SHP77 (cell line): ENCODE data around the gene MTUS2.

ENCODE experiments used
- DNase-seq, 2 experiments: peaks; one replicate each; lab custom pipeline; 2025; lab: John Stamatoyannopoulos, UW

The MTUS2 gene

DNA sequence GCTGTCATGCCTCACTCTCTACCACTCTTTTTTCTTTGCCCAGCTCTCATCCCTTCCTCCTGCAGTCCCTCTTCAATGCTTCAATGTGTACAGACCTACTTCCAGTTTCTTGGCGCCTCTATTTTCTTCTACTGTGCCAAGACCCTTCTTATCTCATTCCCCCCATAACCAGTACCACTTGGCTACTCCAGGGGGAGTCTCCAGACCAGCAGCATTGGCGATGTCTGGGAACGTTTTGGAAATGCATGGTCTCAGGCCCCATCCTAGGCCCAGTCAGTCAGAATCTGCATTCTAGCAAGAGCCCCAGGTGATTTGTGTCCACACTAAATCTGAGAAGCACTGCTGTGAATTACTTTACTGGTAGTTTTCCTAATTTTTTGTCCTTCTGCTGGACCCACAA lies 577.1 kb downstream of the MTUS2 start:
- no peak for DNase-seq

DNA sequence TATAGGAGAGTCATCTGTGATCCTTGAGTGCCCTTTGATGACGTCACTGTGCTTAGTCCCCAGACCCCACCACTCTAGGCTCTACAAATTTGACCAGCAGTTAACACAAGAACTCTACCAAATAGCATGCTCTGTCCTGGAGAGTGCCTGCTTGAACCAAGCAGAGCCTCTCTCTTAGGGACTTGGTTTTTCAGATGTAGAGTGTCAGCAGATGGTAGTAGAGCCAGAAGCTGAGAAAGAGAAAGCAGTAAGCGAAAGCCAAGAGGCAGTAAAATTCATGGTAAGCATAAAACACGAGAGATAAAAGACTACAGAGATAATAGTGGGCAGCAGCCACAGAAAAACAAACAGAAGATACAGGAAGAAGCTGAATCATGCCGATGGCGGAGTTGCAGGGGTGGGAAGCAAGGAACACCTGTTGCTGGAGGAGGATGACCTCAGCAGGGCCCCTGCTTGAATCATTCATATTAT lies 582.1 kb downstream of the MTUS2 start:
- no peak for DNase-seq

DNA sequence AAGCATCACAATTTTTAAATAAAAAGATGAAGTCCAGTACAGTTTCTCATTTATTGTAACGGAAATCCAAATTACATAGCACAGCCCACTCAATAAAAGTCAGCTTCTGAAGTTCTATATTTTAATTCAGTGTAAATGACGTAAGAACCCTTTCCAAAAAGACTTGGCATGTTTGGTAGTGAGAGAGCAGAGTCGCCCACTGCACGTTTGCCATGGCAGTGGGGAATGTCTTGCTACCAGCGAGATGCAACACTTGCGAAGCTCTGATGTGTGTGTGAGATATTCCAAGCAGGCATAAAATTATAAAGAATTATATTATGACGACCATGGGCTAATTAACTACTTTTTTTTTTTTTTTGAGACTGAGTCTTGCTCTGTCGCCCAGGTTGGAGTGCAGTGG lies 585.3 kb downstream of the MTUS2 start:
- DNase-seq, result no peak

DNA sequence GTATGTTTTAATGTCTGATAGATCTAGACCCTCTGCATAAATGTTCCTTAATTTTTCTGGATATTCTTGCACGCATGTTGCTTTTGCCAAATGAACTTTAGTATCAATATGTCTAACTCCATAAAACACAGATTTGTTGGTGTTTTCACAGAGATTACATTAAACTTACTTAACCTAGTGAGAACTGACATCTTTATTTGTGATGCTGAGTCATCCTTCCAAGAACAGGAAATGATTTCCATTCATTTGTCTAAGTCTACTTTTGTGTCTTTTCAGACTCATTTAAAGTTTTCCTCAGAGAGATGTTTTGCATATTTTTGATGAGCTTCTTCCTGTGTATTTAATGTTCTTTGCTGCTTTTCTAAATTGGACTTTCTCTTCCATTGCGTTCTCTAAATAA lies 591.3 kb downstream of the MTUS2 start:
- DNase-seq, result no peak

DNA sequence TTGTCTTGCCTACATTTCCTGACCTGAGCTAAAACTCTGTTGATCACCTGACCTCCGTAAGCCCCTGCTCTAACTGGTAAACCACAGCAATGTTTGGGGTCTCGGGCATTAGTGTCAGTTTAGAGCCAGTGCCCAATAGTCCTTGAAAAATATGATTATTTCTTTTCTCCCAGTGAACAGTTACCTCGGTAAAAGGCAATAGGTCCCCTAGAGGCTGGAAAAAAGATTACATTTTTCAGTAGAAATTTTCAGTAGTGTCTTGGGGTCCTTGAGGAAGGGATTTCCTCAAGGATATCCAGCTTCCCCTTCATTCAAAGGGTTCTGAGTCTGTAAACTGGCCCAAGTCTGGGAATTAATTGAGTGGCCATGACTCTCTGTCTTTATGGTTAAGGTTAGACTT lies 597.9 kb downstream of the MTUS2 start:
- no peak for DNase-seq

DNA sequence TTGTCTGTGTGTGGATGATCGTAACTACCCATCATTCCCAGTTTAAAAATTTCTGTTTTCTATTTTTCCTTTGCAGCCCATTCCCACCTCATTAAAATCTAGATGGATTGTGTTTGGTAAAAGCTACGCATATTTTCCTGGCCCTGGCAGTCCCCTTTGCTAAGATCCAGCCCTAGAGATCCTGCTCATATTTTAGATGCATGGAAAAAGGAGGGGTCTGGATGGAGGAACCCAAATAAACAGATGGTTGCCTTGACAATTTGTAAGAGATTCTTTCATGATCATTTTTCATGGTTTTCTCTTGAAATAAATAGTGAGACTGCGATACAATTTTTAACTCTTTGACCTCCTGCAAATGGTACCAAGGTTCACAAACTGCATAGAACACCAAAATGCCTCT lies 601.0 kb downstream of the MTUS2 start:
- DNase-seq, result no peak

DNA sequence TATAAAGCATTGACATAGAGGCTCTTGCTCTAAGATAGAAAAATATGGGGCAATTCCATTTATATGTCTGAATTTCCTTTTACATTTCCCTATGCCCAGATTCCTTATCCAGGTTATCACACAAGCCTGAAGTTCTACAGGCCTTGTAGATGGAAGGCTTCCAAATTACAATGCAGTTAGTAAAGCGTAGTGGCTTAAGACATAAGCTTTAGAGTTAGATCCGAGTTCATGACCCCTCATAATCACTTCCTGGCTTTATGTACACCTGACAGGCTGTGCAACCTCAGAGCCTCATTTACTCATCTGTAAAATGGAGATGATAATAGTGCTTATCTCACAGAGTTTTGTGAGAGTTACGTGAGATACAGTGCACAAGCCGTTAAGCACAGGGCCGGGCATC lies 601.9 kb downstream of the MTUS2 start:
- no peak for DNase-seq

DNA sequence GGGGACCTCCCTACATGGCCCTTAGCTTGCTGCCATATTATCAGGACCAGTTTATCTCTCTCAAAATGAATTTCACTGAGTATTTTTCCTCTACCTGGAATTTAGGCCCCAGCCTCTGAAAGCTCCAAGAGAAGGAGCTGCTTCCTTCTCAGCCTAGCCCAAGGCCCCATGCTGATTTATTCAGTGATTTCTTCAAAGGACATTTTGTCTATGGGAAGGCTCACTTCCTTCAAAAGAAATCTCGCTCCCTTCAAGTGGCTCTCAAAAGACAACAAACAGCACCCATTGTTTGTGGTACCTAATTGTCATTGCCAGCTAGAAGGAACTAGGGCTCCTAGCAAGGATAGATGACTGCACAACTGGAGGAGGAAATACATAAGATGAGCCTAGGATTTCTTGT lies 602.9 kb downstream of the MTUS2 start:
- DNase-seq, result no peak

DNA sequence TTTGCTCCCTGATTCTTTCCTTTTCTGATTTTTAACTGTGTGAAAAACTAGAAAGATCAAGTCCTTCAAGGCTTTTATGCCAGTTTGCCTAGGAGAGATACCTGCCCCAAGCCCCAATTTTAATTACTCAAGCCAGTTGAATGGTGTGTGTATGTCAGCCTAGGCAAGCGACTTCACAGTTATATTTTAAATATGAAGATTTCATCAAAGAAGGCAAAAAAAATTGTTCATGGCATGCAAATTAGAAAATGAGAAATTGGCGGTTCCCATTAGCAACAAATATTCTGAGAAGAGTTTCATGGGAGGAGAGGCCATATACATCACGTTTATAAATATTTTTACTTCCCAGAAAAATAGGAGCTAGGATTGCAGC lies 607.8 kb downstream of the MTUS2 start:
- no peak for DNase-seq

DNA sequence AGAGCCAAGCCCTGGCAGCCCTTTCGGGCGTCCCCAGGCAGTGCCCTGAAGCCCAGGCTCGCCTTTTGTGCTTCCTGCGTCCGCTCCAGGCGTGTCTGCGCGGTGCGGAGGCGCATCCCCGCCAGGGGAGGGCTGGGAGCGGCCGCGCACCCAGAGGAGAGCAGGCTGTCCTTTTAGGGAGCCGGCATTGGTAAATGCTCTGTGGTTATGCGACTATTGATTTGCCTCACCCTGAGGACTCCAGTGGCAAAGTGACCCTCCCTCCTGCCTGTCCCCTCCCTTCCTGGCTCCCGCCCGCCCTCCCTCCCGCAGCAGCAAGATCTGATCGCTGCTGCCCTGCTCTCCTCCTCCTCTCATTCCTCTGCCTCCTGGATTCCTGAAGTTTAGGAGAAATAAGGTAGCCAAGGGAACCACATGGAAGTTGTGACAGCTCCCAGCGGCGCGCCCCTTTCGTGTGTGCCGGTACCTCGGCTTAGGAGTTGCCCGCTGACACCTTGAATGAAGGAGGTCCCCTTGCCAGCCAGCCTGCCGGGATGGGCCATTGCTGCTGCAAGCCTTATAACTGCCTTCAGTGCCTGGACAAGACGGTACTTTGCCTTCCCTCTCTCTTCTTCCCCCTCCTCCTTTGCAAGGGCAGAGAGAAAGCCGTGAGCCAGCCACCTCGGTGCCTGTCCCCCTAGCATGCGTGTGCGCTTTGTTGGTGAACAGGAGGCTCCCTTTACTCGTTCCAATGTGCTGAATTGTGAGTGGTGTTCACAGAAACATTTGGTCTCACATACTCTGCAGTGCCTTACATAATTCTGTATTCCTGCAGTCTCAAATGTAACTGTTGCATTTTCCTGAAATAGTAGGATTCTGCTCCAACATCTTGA lies 608.4 kb downstream of the MTUS2 start:
- no peak for DNase-seq

DNA sequence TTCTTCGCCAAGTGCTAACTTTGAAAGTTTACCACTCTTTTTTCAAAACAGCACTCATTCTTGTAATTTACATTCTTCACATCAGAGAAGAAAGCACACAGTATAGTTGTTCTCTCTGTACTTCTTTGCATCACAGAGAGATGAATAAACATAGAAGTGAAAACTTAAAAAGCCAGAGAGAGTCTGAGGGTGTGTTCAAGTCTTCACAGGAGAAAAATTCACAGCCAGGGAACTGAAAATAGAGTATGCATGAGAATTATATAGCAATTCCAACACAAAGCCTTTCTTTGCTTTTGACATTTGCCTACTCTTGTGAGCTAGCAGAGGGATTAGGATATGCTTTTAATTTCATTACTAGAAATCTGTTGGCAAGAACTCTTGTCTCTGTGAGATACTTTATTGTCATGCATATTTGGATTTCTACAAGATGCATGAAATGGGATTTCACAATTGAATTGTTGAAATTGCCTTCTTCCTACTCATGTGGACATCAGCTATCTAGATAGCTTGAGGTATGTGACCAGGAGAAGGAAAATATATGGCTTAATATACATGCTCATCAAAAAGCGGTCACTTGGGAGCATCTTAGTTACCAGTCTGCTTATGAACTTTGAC lies 609.3 kb downstream of the MTUS2 start:
- DNase-seq, result no peak

DNA sequence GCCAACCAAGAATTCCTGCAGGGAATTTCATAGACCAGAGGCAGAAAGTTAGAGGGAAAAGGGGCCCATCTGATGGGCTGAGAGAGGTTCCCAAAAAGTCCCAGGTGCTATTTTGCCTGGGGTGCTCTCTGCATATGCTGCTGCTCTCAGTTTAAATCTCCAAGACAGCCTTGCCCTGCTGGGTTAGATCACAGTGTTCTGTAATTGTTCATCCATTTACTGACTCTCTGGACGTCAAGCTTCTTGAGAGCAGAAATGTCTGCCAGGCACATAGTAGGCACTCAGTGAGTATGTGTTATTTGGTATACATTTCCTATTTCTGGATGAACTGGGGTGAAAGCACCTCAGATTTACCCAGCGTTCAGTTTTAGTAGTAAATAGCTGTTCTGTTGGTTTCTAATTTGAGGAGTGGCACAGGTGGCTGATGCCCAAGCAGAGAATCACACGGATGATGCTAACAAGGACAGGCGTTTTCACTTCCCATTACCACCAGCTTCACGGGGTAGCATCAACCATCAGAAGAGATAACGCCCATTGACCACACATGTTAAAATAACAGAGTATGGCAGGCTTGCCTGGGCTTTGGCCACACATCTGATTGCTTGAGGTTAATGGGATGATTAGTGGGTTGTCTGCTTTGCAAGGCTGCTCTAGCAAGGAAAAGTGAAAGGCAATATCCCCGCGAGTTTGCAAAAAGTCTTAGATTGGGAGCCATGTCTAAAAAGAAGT lies 614.2 kb downstream of the MTUS2 start:
- no peak for DNase-seq

DNA sequence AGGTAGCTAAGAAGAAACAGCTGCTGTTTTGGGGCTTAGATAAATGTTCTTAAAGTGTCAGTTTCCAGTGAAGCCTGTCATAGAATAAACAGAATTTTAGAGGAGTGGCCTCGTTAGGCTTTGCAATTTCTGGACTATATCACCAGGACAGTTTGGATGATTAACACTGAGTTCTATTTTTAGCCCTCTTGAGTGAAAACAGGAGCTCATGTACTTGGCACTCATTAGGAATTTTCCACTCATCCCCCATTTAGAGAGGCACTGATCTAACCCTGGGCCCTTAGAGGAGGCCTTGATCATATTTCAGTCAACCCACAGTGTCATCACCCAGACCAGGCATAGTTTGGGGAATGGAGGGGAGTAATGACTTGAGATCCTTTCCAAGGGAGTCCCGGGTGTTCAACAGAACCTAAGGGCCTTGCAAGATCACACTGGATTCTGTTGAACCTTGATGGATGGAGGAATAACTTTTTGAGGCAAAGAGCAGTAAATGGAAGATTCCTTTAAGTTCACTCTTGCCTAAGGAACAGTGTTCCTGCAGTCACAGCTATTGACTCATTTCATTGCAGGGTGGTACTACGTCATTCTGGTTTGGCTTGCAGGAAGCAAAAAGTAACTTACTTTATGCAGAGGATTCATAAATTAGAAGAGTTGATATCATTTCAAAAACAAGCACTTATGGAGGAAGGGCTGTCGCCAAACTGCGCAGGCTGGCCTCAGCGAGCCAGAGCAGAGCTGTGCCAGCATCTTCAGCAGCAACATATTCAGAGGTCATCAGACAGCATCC lies 615.2 kb downstream of the MTUS2 start:
- peak; percentile 18 to 30 for DNase-seq

DNA sequence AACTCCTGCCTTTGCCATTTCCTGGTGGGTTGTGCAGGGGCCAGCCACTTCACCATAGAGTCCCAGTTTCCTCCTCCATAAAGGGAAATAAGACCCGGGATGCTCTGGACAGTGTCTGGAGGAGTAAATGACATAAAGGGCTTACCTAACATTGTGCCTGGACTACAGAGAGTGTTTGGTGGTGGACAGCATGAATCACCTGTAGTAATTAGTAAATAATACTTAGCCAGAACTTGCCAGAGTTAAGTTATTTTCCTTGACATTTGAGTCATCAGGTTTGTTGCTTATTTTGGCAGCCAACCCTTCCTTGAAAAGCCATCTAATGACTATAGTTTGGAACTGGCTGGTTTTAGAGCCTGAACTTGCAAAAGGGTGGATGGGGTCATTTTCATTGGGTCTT lies 616.2 kb downstream of the MTUS2 start:
- DNase-seq, result no peak

DNA sequence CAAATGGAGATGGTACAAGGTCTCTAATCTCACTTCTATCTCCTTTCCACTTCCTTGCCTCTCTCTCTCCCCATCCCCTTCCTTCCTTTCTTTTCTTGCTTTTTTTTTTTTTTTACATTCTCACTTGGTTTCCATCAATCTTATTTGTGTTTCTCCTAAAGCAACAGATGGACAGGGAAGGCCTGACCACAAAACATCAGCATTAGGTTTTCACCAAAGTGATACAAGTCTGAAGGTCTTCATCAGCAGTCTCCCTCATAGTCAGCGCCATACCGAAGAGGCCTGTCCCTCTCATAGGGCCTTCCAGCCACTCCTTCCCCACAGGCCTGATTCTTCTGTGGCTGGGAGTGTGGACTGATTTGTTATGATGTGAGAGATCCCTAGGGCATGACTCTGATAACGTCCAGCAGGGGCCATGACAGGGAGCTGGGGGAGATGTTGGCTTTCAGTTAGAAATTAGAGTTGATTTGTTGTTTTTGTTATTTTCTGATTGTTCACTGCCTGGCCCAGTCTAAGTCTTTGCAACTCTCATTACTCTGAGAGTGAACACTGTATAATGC lies 616.7 kb downstream of the MTUS2 start:
- DNase-seq, result no peak

DNA sequence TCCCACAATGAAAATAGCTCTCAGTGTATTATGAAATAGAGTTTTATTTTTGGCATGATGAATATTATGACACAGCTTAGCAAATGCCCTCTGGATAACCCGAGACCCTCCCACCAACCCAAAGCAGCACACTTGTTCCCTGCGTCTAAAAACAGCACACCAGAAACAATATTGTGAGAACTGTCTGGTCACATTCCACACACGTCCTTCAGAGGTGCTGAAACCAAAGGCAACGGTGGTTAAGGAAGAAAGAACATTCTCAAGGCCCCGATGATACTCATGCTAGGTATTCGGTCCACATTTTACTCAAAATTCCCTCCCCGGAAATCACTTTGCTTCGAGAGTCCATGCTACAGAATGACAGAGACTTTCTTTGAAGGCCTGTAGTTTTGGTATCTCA lies 618.6 kb downstream of the MTUS2 start:
- DNase-seq, result no peak

DNA sequence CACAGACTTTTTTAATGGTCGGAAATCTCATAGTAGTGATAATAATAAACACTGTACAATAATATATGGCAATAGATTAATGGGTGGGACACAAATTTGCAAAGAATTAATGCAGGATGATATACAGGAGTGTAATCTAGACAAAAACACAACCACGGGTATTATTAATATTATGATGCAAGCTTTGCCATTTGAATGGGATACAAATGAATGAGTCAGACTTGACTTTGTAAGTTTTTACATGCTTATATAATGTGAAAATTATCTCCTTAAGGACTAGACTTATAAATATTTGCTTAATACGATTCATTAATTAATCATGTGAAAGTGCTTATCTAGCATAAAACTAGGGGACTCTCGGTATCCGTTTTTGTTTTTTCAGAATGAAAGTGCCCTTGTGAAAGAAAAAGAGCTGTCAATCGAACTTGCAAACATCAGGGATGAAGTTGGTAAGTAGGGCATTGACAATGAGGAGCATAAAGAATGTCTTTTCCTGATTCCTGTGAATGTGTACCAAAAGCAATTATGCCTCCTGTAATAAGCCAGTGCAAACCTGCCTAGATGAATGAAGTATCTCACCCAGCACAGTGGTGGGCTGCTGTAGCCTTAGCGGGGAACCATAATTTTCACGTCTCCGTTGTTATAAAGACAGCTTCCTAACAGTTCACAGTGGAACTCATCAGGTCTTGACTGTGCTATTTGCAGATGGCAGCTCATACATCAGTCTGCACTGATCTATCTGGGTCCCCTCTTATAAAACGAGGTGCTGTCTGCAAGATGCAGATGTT lies 619.7 kb downstream of the MTUS2 start:
- DNase-seq, result no peak

DNA sequence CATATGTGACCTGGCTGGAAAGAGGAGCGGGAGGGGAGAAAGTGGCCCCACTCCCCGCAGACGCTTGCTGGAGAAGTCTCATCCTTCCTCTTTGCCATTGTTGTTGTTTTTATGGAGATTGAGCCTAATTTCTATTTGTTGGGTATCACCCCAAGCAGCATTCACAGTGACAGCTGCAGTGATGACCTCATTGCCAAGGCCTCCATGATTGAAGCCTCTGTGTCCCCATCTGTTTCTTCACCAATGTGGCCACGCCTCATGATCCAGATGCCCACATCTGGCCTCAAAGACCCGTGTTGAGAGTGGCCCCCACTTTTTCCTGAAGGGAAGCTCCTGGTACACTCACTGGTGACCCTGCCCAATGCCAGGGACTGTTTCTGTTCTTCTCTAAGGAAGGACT lies 621.2 kb downstream of the MTUS2 start:
- DNase-seq, result no peak

DNA sequence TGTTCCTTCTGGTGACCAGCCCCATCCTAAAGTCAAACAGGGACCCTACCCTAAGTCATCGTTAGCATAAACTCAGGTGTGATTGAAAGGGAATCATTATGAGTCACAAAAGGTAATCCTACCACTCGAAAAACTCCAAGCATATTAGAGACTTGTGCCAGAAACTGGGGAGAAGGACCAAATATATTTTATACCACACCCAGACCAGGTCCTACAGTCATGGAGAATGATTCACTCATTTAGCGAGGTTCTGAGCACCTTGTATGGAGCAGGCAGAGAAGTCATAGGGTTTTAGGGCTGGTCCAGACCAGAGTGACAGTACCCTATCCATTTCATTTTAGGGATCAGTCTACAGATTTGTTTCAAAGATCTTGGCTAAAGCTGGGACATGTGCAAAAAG lies 625.9 kb downstream of the MTUS2 start:
- DNase-seq, result no peak

DNA sequence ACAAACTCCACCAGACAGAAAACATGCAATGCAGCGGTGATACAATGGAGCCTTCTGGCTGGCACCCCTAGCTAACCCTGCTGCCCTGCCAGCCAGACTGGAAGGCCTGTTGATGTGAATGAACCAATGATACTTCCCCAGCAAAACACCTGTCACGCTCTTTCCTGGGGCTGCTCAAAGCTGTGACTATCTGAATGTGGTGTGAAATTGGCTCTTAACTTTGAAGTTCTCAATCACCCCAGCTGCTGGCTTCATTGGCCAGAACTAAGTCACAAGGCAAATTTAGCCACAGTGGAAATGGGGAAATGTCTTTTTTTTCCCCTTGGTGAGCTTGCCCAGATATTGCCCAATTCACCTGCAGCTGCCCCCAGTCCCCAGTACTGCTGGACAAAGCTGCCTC lies 628.0 kb downstream of the MTUS2 start:
- no peak for DNase-seq

DNA sequence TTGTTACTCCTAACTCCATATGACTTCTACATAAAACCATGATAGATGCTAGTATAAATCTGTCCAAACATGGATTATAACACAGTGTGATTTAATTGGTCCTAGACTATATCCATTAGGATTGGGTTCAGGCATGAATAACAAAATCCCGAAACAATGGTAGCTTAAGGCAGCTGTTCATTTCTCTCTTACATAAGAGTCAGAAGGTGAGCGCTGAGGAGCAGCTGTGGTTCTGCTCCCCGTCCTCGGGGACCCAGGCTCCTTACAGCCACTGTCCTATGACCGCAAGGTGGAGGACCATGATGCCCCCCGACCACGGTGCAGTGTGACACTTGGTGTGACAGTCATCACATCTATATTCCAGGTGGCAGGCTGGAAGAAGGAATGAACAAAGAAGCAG lies 629.6 kb downstream of the MTUS2 start:
- no peak for DNase-seq
